ENCODE data around the gene TMED7. TPM values are rescaled to one million over a fixed set of nuclear protein-coding genes. Genes with fewer than 3 reads are reported as not detected.
"Not testable (repeated sequence)": the region's sequence is repeated elsewhere in the genome, so short reads cannot be mapped to it uniquely, and the experiment has no call there.

TMED7 gene
- total and polyA plus RNA-seq, 2 experiments from 2014 or later: 52.9 to 105 TPM

- no peak for DNase-seq (ENCODE audit: low read depth in 1 of 2, low spot score in 1 of 2)
- TF ChIP-seq CTCF (IDR thresholded peaks at IDR 0.05; ENCODE audit: low read depth, low read length): no peak
Measured at GRCh38 chr5:115649541-115649940, 23.7 kb upstream of the TMED7 start.

DNA sequence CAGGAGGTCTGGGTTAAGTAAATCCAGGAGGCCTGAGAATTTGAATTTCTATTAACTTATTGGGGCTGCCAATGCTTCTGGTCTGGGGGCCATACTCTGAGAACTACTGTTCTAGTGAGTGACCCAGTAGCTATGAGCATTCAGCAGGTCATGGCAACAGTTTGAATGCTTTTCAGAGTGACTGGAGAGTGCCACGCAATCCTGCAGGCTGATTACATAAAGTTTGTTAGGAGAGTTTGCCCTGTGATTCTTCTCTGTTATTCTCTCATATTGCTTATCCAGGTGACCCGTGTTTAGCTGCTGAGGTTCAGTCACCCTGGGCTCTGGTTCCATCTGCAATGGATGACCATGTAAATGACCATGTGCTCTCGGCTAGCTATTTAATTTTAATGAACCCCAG lies 22.2 kb upstream of the TMED7 start:
- Histone ChIP-seq H3K27ac (no peak overlapping the region), H3K4me3 (no peak overlapping the region), H3K27me3 (no peaks in the 10 kb centered on the region), H3K9me3 (ENCODE audit: low read depth) (no peaks in the 10 kb centered on the region), H3K36me3 (no peaks in the 10 kb centered on the region), H3K4me1 (ENCODE audit: low read depth) (no peaks in the 10 kb centered on the region)
- no peak for TF ChIP-seq CTCF (IDR thresholded peaks at IDR 0.05; ENCODE audit: low read depth, low read length)
- no peak for DNase-seq (ENCODE audit: low read depth in 1 of 2, low spot score in 1 of 2)

More at GRCh38 chr5:115649541-115649940, 23.7 kb upstream of the TMED7 start:
- Histone ChIP-seq H3K4me1 (ENCODE audit: low read depth) (no peaks in the 10 kb centered on the region), H3K36me3 (no peaks in the 10 kb centered on the region), H3K4me3 (no peak overlapping the region), H3K9me3 (ENCODE audit: low read depth) (no peaks in the 10 kb centered on the region), H3K27ac (no peak overlapping the region), H3K27me3 (no peaks in the 10 kb centered on the region)

GRCh38 chr5:115645386-115645785 lies 19.6 kb upstream of the TMED7 start:
- not testable (repeated sequence) for DNase-seq (ENCODE audit: low read depth in 1 of 2, low spot score in 1 of 2); H3K36me3 ChIP-seq; H3K9me3 ChIP-seq (ENCODE audit: low read depth); H3K4me1 ChIP-seq (ENCODE audit: low read depth); H3K27ac ChIP-seq; H3K27me3 ChIP-seq; H3K4me3 ChIP-seq

DNA sequence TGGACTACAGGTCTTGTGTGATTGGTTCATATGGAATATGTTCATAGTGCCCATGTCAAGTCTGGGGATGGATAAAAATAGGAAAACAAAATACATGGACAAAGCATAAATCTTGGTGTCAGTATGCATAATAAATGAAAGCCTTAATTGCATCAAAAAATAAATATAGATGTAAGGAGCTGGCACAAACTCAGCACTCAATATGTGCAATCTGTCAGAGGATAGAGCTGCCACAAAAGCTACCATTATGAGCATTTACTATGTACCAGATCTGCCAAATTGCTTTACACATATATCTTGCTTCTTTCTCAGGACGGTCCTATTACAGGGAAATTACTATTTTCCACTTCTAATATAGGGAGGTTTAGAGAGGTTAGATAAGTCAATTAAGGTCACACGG lies 18.2 kb upstream of the TMED7 start:
- Histone ChIP-seq H3K36me3 (no peaks in the 10 kb centered on the region), H3K27me3 (no peaks in the 10 kb centered on the region), H3K4me1 (ENCODE audit: low read depth) (no peaks in the 10 kb centered on the region), H3K9me3 (ENCODE audit: low read depth) (no peaks in the 10 kb centered on the region), H3K27ac (no peak overlapping the region), H3K4me3 (no peak overlapping the region)
- no peak for TF ChIP-seq CTCF (IDR thresholded peaks at IDR 0.05; ENCODE audit: low read depth, low read length)
- no peak for DNase-seq (ENCODE audit: low read depth in 1 of 2, low spot score in 1 of 2)

- no peak for TF ChIP-seq CTCF (IDR thresholded peaks at IDR 0.05; ENCODE audit: low read depth, low read length)
- no peak overlapping the region for H3K27ac ChIP-seq
- no peaks in the 10 kb centered on the region for H3K4me1 ChIP-seq (ENCODE audit: low read depth)
- no peaks in the 10 kb centered on the region for H3K36me3 ChIP-seq
- no peaks in the 10 kb centered on the region for H3K9me3 ChIP-seq (ENCODE audit: low read depth)
- H3K27me3 ChIP-seq: no peaks in the 10 kb centered on the region
- no peak overlapping the region for H3K4me3 ChIP-seq
- no peak for DNase-seq (ENCODE audit: low read depth in 1 of 2, low spot score in 1 of 2)
Measured at GRCh38 chr5:115641948-115642347, 16.1 kb upstream of the TMED7 start.

DNA sequence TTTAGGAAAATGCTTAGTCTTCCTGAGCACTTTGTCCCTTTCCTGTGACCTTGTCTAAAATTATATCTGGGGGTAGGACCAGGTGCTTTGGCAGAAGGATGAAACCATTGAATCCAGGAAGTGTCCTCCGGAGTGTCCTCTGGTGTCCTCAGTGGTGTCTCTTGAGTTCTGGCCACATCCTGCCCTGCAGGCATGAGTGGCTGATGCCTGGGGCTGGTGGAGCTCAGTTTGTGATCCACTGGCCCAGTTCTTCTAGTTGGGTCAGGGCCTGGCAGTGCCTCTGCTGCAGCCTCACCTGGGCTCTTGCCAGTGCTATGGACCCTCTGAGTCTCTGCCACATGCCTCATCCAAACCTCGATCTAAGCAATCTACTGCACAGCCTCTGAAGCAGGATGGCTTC lies 14.4 kb upstream of the TMED7 start:
- TF ChIP-seq CTCF (IDR thresholded peaks at IDR 0.05; ENCODE audit: low read depth, low read length): no peak
- no peaks in the 10 kb centered on the region for H3K27me3 ChIP-seq
- DNase-seq (ENCODE audit: low read depth in 1 of 2, low spot score in 1 of 2): no peak
- H3K9me3 ChIP-seq (ENCODE audit: low read depth): no peaks in the 10 kb centered on the region
- no peak overlapping the region for H3K4me3 ChIP-seq
- H3K4me1 ChIP-seq (ENCODE audit: low read depth): no peaks in the 10 kb centered on the region
- H3K27ac ChIP-seq: no peak overlapping the region
- no peaks in the 10 kb centered on the region for H3K36me3 ChIP-seq
